Myocyte (in vitro differentiated cells): ENCODE measurements around the gene KIF15. TPM values are rescaled to one million over a fixed set of nuclear protein-coding genes. Genes with fewer than 3 reads are reported as not detected.

Experiments used
- DNase-seq: peaks from one replicate; pipeline ENCODE4 v3.0.0-alpha.2; 2012; ENCODE audit warnings: low read depth
- polyA plus RNA-seq: library from polyadenylated mRNA; unstranded; fragments of >200 nt; gene quantifications from one replicate; pipeline ENCODE4 v1.2.1, GENCODE V29; 2012; ENCODE audit warnings: missing spikeins
- total RNA-seq: library from RNA; depleted of rRNA; stranded (reverse); fragments of >200 nt; gene quantifications from 2 replicates; pipeline ENCODE4 v1.2.3, GENCODE V29; 2014

The KIF15 gene, protein sequence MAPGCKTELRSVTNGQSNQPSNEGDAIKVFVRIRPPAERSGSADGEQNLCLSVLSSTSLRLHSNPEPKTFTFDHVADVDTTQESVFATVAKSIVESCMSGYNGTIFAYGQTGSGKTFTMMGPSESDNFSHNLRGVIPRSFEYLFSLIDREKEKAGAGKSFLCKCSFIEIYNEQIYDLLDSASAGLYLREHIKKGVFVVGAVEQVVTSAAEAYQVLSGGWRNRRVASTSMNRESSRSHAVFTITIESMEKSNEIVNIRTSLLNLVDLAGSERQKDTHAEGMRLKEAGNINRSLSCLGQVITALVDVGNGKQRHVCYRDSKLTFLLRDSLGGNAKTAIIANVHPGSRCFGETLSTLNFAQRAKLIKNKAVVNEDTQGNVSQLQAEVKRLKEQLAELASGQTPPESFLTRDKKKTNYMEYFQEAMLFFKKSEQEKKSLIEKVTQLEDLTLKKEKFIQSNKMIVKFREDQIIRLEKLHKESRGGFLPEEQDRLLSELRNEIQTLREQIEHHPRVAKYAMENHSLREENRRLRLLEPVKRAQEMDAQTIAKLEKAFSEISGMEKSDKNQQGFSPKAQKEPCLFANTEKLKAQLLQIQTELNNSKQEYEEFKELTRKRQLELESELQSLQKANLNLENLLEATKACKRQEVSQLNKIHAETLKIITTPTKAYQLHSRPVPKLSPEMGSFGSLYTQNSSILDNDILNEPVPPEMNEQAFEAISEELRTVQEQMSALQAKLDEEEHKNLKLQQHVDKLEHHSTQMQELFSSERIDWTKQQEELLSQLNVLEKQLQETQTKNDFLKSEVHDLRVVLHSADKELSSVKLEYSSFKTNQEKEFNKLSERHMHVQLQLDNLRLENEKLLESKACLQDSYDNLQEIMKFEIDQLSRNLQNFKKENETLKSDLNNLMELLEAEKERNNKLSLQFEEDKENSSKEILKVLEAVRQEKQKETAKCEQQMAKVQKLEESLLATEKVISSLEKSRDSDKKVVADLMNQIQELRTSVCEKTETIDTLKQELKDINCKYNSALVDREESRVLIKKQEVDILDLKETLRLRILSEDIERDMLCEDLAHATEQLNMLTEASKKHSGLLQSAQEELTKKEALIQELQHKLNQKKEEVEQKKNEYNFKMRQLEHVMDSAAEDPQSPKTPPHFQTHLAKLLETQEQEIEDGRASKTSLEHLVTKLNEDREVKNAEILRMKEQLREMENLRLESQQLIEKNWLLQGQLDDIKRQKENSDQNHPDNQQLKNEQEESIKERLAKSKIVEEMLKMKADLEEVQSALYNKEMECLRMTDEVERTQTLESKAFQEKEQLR (N-terminal part only)
- 0.47 and 1.2 TPM in 2 replicates for total RNA-seq
- 0.06 TPM for polyA plus RNA-seq

DNA sequence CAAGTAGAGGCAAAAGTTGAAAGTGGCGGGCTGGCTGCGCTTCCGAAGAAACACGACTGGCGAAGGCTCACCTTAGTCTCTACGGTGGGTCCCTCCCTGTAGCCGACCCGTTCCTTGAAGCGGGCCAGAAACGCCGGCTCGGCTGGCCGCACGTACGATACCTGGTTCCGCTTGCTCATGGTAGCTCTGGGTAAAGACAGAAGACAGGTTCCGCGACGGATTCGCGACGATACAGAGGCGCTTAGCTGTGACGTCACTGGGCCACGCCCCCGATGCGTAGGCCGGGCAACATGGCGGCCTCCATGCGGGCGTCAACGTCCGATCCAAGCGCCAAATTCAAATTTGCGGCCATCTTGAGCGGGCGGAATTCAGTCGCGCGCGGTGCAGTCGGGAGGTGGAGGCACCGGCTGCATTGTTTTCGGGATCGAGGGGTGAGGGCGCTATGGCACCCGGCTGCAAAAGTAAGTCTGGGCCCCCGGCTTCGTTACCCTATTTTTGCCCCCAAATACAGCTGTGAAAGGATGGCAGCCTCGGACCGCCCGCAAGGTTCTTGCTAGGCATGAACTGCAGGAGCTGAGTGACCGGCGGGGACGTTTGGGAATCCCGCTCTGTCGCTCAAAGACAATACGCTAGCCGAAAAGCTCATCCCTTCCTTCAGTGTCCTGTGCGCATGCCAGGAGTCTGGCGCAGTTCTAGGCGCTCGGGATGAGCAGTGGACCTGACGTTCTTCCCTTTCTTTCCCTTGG is at the start of gene KIF15, which contains the start of gene KIAA1143:
KIF15 (plus strand) TSS at position 371 of the 746 bp plus-strand sequence; CDS start at position 443, 72 bp downstream.
KIAA1143 (minus strand) TSS at position 196 of the 746 bp plus-strand sequence; CDS start at position 179, 17 bp downstream.
- DNase-seq, result peak; percentile 96

DNA sequence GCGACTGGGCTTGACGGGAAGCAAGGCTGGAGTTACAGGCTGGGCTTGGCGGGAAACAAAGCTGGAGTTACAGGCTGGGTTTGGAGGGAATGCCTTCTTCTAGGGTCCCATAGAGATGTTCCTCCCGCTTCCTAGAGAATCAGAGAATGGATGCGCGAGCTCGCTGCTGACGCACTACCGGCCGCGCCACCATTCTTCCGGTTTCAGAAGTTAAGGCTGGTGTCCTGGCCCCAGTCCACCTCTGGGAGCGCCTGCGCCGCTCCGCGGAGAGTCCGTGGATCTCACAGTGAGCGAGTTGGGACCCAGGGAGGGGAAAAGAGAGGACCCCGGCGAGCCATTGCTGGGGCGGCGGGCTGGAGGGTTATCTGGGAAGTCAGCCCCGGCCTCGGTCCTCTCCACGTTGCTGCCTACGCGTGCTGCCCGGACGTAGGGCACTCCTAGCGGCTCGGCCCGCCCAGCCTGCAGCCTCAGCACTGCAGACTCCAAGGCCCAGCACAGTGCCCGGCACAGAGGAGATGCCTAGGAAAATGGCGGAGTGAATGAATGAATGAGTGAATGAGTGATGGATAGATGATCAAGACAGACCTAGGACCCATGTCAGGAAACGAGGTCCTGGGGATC is 49.0 kb upstream of the KIF15 start, which contains the start of gene ZNF502:
ZNF502 (plus strand) TSS at position 206 of the 621 bp plus-strand sequence. CDS start 7,602 bp downstream, outside the sequence.
- DNase-seq, result peak; percentile 81

- no peak for DNase-seq
Measured at GRCh38 chr3:44721231-44722102, 40.1 kb upstream of the KIF15 start.

DNA sequence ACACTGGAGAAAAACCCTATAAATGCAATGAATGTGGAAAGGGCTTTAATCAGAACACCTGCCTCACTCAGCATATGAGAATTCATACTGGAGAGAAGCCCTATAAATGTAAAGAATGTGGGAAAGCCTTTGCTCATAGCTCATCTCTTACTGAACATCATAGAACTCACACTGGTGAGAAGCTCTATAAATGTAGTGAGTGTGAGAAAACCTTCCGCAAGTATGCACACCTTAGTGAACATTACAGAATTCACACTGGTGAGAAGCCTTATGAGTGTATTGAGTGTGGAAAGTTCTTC is 39.5 kb upstream of the KIF15 start:
- DNase-seq, result no peak

GRCh38 chr3:44729384-44729910 is 32.1 kb upstream of the KIF15 start, which contains the start of gene ZNF501:
TSS of gene ZNF501 (plus strand) at chr3:44729635. CDS start at chr3:44734422, 4,787 bp downstream.
- DNase-seq, result peak; percentile 24

- no peak for DNase-seq
Measured at GRCh38 chr3:44734646-44735168, 26.9 kb upstream of the KIF15 start.

- no peak for DNase-seq
Measured at GRCh38 chr3:44761101-44761423, 532 bp upstream of the KIF15 start.

DNA sequence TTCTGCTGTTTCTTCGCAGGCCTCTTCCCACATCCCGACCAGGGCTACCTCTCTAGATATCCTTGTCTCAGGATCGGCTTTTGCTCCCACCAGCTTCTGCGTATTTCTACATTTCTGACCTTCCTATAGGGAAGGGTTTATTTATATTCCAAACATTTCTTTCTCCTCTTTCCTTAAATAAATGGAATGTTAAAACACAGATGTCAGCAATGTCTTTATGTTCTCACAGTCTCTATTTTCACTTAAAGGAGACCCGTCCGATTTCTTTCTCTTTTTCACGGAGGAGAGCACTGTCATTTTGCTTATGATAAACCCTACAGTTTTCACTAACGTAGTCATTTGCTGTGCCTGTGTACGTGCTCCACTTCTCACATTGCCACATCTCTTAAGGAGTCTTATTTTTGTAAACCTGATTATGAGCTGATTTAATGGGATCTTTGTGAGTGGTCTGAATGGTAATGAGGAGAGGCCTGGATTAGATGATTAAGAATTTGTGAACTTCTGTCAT is 630 bp downstream of the KIF15 start:
- DNase-seq, result no peak

DNA sequence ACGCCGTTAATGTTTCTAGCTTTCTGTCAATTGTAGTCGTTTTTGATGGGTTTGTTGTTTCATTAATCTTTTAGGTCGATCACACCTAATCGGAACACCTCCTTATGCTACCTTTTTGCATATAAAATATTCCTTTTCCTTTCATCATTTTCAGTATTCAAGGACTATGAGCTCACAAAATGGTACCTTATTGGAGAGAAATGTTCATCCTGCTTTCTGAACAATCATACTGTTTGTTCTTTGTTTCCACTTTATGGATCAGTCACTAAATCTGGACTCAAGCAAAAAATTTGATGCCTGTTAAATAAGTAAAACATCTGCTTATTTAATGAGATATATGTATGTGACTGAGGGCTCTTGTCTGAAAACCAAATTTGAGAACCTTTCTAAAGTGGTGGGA is 1.1 kb downstream of the KIF15 start:
- DNase-seq, result no peak

DNA sequence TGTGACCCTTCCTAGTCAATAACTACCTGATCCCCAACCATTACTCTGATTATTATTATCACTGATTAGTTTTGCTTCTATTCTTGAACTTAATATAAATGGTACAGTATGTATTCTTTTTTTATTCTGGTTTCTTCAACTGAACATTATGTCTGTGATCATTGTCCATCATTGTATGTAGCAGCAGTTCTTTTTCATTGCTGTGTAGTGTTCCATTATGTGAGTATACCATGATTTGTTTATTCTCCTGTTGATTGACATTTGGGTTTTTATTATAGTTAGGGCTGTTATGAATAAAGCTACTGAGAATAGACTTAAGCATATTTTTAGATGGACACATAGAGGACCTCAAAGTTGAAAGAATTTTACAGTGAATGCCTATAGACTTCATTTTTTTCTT is 2.7 kb downstream of the KIF15 start:
- no peak for DNase-seq

DNA sequence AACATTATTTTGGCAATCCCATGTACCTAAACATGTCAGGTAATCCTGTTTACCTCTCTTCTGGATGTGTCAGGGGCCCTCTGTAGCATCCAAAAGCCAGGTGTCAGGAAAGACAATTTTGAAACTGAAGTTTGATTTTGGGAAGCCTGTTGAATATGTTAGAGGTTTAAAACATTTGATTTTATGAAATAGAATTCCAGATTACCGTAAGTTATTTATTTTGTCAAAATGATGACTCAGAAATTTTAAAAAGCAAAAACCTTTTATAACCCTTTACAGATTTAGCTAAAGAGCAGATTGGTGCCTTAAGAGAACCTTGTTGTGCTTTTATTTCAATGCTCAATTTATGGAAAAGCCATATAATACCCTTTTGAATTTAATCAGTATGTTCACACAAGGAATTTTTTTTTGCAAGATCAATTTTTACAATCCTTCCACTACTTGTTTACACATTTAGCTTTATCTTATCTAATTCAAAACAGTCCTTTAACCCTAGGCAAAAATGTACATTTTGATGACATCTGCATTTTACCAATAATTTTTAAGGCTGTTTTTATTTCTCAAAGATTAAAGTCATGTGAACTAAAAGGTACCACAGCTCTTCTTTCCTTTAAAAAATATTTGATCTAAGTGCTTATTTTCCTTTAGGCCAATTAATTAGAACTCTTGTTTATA is 10.0 kb downstream of the KIF15 start:
- no peak for DNase-seq

DNA sequence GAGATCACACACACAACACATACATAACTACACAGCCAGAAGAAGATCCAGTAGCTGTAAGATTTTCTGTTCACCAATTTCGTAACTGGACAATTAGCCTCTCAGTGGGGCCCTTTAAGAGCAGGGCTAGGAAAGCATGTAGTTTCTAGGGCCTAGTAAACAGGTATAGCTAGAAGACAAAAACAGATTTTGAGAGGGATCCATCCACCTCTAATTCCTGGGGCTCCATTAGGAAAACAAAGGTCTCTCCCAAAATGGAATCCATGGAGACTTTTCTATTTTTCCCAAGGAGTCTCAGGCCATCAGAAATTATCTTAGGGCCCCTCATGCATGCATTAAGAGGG is 10.5 kb downstream of the KIF15 start:
- DNase-seq, result no peak

DNA sequence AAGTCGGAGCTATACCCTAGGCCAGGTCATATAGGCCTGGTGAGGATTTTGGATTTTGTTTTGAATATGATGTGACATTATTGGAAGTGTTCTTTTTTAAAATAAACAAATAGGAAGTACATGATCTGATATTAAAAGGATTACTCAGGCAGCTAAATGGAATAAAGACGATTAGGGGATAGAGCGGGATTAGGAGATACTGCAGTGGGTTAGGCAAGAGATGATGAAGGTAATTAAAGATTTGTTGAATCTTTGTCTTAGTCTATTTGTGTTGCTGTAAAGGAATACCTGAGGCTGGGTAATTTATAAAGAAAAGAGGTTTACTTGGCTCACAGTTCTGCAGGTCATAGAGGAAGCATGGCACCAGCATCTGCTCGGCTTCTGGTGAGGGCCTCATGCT is 21.3 kb downstream of the KIF15 start:
- DNase-seq, result no peak

GRCh38 chr3:44795197-44795596 is 33.6 kb downstream of the KIF15 start:
- no peak for DNase-seq

- DNase-seq, result no peak
Measured at GRCh38 chr3:44802011-44802410, 40.4 kb downstream of the KIF15 start.

GRCh38 chr3:44803298-44803697 is 41.7 kb downstream of the KIF15 start:
- no peak for DNase-seq

GRCh38 chr3:44805960-44806359 is 44.4 kb downstream of the KIF15 start:
- DNase-seq, result no peak

DNA sequence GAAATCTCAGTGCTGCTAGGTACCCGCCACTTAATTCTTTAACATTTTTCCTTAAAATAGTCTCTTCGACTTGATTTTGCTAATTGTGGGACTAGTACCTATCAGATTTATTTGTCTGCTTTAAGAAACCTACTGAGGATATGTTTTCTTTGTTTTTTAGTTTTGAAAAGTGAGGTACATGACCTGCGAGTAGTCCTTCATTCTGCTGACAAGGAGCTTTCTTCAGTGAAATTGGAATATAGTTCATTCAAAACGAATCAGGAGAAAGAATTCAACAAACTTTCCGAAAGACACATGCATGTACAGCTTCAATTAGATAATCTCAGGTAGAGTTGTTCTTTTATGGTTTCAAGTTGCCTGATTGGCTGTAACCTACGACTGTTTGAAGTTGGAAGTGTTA is 53.2 kb downstream of the KIF15 start:
- no peak for DNase-seq
